ENCODE measurements around the gene PCDHGB7.
A peak's percentile ranks its signal among the peaks of the same experiment; 100 is the strongest.
"Not testable (repeated sequence)": the region's sequence is repeated elsewhere in the genome, so short reads cannot be mapped to it uniquely, and the experiment has no call there.

Gene PCDHGB7

DNA sequence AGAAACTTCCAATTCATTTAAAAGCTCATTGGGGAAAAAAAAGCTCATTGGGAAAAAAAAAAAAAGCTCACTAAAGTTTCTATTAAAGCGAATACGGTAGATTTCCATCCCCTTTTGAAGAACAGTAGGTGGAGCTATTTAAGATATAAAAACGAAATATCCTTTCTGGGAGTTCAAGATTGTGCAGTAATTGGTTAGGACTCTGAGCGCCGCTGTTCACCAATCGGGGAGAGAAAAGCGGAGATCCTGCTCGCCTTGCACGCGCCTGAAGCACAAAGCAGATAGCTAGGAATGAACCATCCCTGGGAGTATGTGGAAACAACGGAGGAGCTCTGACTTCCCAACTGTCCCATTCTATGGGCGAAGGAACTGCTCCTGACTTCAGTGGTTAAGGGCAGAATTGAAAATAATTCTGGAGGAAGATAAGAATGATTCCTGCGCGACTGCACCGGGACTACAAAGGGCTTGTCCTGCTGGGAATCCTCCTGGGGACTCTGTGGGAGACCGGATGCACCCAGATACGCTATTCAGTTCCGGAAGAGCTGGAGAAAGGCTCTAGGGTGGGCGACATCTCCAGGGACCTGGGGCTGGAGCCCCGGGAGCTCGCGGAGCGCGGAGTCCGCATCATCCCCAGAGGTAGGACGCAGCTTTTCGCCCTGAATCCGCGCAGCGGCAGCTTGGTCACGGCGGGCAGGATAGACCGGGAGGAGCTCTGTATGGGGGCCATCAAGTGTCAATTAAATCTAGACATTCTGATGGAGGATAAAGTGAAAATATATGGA, 13.0 kb downstream of the PCDHGB7 start, which contains the start of gene PCDHGA12:
TSS of gene PCDHGA12 (plus strand) at position 176 of the 782 bp plus-strand sequence. CDS start at position 429, 253 bp downstream.
- DNase-seq (ENCODE audit: low read depth in 2 of 2): peak; percentile 78 to 82

DNA sequence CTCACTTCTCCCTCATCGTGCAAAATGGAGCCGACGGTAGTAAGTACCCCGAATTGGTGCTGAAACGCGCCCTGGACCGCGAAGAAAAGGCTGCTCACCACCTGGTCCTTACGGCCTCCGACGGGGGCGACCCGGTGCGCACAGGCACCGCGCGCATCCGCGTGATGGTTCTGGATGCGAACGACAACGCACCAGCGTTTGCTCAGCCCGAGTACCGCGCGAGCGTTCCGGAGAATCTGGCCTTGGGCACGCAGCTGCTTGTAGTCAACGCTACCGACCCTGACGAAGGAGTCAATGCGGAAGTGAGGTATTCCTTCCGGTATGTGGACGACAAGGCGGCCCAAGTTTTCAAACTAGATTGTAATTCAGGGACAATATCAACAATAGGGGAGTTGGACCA, 13.8 kb downstream of the PCDHGB7 start:
- no peak for DNase-seq (ENCODE audit: low read depth in 2 of 2)

- not testable (repeated sequence) for DNase-seq (ENCODE audit: low read depth in 2 of 2)
These were observed 14.8 kb downstream of the PCDHGB7 start for GRCh38 chr5:141432308-141432707.

- DNase-seq (ENCODE audit: low read depth in 2 of 2): not testable (repeated sequence)
These were observed 15.2 kb downstream of the PCDHGB7 start for GRCh38 chr5:141432726-141433125.

DNA sequence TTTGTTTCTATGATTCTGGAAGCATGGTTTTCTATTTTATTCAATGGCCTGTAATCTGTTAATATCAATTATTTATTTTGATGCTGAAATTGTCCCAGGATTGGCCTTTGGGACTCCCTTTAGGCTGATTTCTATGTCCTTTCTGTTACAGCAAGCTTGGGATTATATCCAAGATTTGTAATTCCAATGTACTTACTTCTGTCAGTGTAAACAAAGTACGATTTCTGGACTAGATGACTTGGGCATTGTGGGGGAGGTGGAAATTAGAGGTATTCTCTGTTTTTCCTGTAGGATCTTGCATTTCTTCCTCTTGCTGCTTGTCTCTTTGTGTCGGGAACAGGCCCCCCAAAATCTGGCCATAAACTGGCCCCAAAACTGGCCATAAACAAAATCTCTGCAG, 16.5 kb downstream of the PCDHGB7 start:
- DNase-seq (ENCODE audit: low read depth in 2 of 2): no peak

DNA sequence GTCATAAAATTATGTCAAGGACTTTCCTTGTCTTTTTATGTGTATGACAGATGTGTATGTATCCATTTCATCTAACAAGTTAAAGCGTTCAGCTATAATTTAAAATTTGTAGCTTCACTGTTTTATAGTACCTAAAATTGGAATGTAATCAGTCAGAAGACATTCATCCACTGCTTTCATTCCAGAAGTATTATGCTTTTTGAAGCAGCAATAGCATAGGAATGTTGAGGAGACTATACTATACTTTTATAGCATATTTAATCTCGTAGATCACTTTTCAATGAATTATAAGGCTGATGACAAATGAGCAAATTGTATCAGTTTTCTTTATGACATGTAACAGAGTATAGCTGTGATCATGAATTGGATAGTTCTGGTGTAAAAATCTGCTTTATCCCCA, 19.7 kb downstream of the PCDHGB7 start:
- no peak for DNase-seq (ENCODE audit: low read depth in 2 of 2)

- no peak for DNase-seq (ENCODE audit: low read depth in 2 of 2)
These were observed 22.1 kb downstream of the PCDHGB7 start for GRCh38 chr5:141439411-141440141.

- DNase-seq (ENCODE audit: low read depth in 2 of 2): no peak
These were observed 22.9 kb downstream of the PCDHGB7 start for GRCh38 chr5:141440341-141440740.

GRCh38 chr5:141441571-141442170, 24.2 kb downstream of the PCDHGB7 start:
- DNase-seq (ENCODE audit: low read depth in 2 of 2): no peak

- no peak for DNase-seq (ENCODE audit: low read depth in 2 of 2)
These were observed 47.9 kb downstream of the PCDHGB7 start for GRCh38 chr5:141465351-141465750.

All from fibroblast of skin of left biceps (primary cell).